Psoas muscle (tissue), 8 donors: Measurements from ENCODE around the gene FYTTD1. TPM values are rescaled to one million over a fixed set of nuclear protein-coding genes. Genes with fewer than 3 reads are reported as not detected.

Experiments
- ATAC-seq, 4 donors: fragments of 200-7000 bp; cut with Tn5 transposase; one replicate each; pipeline ENCODE4 v1.9.1; 2020; ENCODE audit warnings: moderate library complexity in 3 of 4, mild to moderate bottlenecking in 2 of 4
- DNase-seq, 2 donors: peaks; one replicate each; pipeline ENCODE4 v3.0.0-alpha.2; 2020
- H3K27ac ChIP-seq: fragments of 200-600 bp; one replicate; pipeline ENCODE4 v1.8.0; 2022
- H3K27me3 ChIP-seq, 3 donors: fragments of 200-600 bp in 1 of 3; one replicate each; pipeline versions ENCODE4 v1.6.1 to v1.8.0; 2013 to 2022; ENCODE audit warnings: low read length in 2 of 3, mild to moderate bottlenecking in 2 of 3, moderate library complexity in 1 of 3; ENCODE audit not compliant: insufficient read depth in 3 of 3
- H3K36me3 ChIP-seq, 2 donors: fragments of 200-600 bp in 1 of 2; one replicate each; pipeline versions ENCODE4 v1.6.1 to v1.8.0; 2013 to 2022; ENCODE audit warnings: low read depth in 1 of 2, mild to moderate bottlenecking in 1 of 2, moderate library complexity in 1 of 2; ENCODE audit not compliant: insufficient read depth in 1 of 2
- H3K4me1 ChIP-seq: fragments of 200-600 bp; one replicate; pipeline ENCODE4 v1.8.0; 2022
- H3K4me3 ChIP-seq: fragments of 200-600 bp; one replicate; pipeline ENCODE4 v1.8.0; 2022; ENCODE audit warnings: mild to moderate bottlenecking
- H3K9me3 ChIP-seq: fragments of 200-600 bp; one replicate; pipeline ENCODE4 v1.8.0; 2022
- WGBS, 3 donors: extraction: QIAGEN DNeasy Blood & Tissue Kit; methylation state at CpG; one replicate each; pipeline versions ENCODE4 v1.1.6 to v1.1.7; 2013; 5-methylcytosine and 5-hydroxymethylcytosine counted together
- intact Hi-C, 2 donors: fragments of 100-400 bp; cut with DNase I; formaldehyde crosslinking; loops; one replicate each; pipeline versions ENCODE4 v1.11.0 to v1.14.2; 2022
- polyA plus RNA-seq, 3 donors: library from polyadenylated mRNA; stranded (reverse); fragments of 200-250 nt; gene quantifications; one replicate each; pipeline ENCODE4 v1.2.3, GENCODE V29; 2013
- total RNA-seq, 4 donors: library from RNA; stranded (reverse); fragmentation: NEBNext Ultra II Directional in 2 of 4; extraction: Animal tissue kit (Norgen Biotek cat#: 25700) in 2 of 4; gene quantifications; one replicate each; pipeline versions ENCODE4 v1.2.1 to v1.2.4, GENCODE V29; 2021 to 2023
- TF ChIP-seq, protein P1 (sequence below): fragments of 200-600 bp; IDR thresholded peaks from one replicate; pipeline ENCODE4 v1.8.0; 2022; ENCODE audit warnings: antibody characterized with exemption
- donor health status: healthy with polysubstance abuse.
- donor health status: DM: no; HTN: no; CAD: no; lungs with moderate emphysema.
- donor health status: Bipolar disorder and iron deficiency.
- donor health status: healthy.
- donor health status: DM: yes; HTN: yes; CAD: no.
- donor health status: DM: no; HTN: no; CAD: no.
- donor health status: DM: no; HTN: no; CAD: no.
- donor health status: DM: yes; HTN: yes; CAD: no.

FYTTD1 gene
- total and polyA plus RNA-seq, 7 donors, result 15.2 to 232 (median 143) TPM

DNA sequence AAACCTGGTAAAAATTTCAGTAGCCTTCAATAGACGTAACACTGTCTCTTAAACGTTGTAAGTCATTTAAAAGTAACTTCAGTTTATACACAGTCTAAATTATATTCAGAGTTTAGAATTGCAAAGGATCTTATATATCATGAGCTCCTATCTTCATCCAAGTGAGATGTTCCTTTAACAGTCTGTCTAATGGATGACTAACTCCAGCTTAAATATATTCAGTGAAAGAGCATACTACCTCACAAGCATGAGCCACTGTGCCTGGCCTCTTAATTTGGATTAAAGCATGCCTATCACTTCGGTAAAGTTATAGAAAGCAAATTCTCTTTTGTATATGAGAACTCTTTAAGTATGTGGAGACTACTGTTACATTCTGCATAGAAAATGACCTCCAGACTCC is 7.0 kb downstream of the FYTTD1 start:
- WGBS, 3 donors, result 73 to 86% (median 74%) methylated on average over 3 of the region's 3 CpGs
- intact Hi-C loops, result no loop called here
- TF ChIP-seq, protein P1, sequence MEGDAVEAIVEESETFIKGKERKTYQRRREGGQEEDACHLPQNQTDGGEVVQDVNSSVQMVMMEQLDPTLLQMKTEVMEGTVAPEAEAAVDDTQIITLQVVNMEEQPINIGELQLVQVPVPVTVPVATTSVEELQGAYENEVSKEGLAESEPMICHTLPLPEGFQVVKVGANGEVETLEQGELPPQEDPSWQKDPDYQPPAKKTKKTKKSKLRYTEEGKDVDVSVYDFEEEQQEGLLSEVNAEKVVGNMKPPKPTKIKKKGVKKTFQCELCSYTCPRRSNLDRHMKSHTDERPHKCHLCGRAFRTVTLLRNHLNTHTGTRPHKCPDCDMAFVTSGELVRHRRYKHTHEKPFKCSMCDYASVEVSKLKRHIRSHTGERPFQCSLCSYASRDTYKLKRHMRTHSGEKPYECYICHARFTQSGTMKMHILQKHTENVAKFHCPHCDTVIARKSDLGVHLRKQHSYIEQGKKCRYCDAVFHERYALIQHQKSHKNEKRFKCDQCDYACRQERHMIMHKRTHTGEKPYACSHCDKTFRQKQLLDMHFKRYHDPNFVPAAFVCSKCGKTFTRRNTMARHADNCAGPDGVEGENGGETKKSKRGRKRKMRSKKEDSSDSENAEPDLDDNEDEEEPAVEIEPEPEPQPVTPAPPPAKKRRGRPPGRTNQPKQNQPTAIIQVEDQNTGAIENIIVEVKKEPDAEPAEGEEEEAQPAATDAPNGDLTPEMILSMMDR, result no peak
- no peak for DNase-seq
- Histone ChIP-seq H3K9me3 (no peaks in the 10 kb centered on the region), H3K4me3 (no peak overlapping the region), H3K36me3 (peaks cover 0 to 41% of the 10 kb centered on the region in 2 donors), H3K27ac (peak overlapping the region; percentile 69), H3K27me3 (no peaks in the 10 kb centered on the region), H3K4me1 (peaks cover 45% of the 10 kb centered on the region)
- ATAC-seq, result peak in 3 of 4 donors; percentile 60 to 72 (median 61)

DNA sequence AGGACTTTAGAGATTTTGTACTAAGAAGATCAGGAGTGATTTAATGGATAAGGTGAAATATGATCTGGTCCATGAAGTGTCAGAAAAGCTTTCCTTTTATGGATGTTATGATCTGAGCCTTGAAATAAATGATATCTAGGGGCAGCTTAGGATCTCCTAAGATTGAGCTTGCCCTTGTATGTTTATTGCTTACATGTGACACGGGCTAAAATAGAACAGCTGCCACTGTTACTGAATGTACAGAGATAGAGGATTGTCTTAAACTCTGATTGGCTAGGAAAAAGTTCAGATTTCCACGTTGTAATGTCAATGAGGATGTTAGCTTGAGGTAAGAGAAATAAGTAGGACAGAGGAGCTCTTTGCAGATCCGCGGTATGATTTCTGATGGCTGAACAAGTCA is 8.8 kb downstream of the FYTTD1 start:
- DNase-seq, result no peak
- TF ChIP-seq, protein P1, result no peak
- Histone ChIP-seq H3K9me3 (no peaks in the 10 kb centered on the region), H3K4me1 (peaks cover 28% of the 10 kb centered on the region), H3K36me3 (peaks cover 0 to 59% of the 10 kb centered on the region in 2 donors), H3K27me3 (no peaks in the 10 kb centered on the region), H3K27ac (peak overlapping the region; percentile 34), H3K4me3 (no peak overlapping the region)
- intact Hi-C loops, result loop anchor here in 1 of 2 donors (2.0 kb wide), 1 partner anchor 32 kb away; the partner anchor contains the start of gene LRCH3
- WGBS, 3 donors, result 59 to 72% (median 60%) methylated on average over 4 of the region's 4 CpGs
- ATAC-seq, result peak in 2 of 4 donors; percentile 44 to 70

DNA sequence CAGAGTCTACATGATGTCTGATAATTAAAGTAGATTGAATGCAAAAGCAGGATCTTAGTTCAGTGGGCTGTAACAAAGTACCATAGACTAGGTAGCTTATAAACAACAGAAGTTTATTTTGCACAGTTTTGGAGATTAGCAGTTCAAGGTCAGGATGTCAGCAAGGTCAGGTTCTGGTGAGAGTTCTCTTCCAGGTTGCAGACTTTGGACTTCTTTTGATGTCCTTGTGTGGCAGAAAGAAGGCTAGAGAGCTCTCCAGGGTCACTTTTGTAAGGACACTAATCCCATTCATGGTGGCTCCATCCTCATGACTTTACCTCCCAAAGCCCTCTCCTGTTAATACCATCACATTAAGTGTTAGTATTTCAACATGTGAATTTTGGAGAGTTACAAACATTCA is 12.1 kb downstream of the FYTTD1 start:
- ATAC-seq, result no peak
- no peak overlapping the region for H3K27ac ChIP-seq
- H3K36me3 ChIP-seq, result peaks cover 3 to 79% of the 10 kb centered on the region in 2 donors
- TF ChIP-seq, protein P1, result no peak
- H3K9me3 ChIP-seq, result no peaks in the 10 kb centered on the region
- no peak overlapping the region for H3K4me3 ChIP-seq
- H3K4me1 ChIP-seq, result peaks cover 11% of the 10 kb centered on the region
- intact Hi-C loops, result no loop called here
- DNase-seq, result no peak
- H3K27me3 ChIP-seq, result no peaks in the 10 kb centered on the region

DNA sequence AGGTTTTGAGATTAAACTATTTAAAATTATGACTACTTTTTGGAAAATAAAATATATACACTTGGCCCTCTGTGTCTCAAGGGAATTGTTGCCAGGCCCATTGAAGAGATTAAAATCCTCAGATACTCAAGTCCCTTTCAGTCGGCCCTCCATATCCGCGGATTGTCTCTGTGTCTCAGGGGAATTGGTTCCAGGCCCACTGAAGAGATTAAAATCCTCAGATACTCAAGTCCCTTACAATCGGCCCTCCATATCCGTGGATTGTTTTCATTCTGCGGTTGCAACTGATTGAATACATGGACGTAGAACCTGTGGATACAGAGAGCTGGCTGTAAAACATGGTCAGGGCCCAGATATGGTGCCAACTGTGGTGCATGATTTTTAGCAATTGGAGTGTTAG is 25.6 kb downstream of the FYTTD1 start:
- TF ChIP-seq, protein P1, result no peak
- DNase-seq (no peak), ATAC-seq (no peak)
- WGBS, 3 donors, result 68 to 72% (median 69%) methylated on average over 7 of the region's 7 CpGs
- no peaks in the 10 kb centered on the region for H3K27me3 ChIP-seq
- no peaks in the 10 kb centered on the region for H3K4me1 ChIP-seq
- intact Hi-C loops, result no loop called here
- H3K9me3 ChIP-seq, result no peaks in the 10 kb centered on the region
- no peak overlapping the region for H3K4me3 ChIP-seq
- no peak overlapping the region for H3K27ac ChIP-seq
- H3K36me3 ChIP-seq, result peaks cover 12 to 94% of the 10 kb centered on the region in 2 donors

DNA sequence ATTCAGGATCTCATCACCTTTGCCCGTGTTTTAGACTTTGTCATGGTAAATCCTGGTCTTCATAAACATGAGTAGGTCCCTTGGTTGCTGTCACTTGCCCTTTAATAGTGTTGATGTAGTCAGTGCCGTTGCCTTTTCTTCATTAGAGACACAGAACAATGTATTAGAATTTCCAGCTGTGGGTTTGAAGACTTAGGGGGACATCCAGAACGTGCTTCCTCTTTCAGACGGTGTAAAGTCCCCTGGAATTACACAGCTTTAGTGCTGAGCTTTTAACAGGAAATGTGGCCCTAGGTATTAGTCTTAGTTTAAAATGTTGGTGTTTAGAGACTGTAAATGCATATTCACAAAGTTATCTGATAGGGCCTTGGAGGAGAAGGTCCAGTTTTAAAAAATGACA is 32.5 kb downstream of the FYTTD1 start:
- no peak for ATAC-seq
- 70 to 79% (median 78%) methylated on average over 4 of the region's 4 CpGs for WGBS, 3 donors
- H3K4me1 ChIP-seq, result no peaks in the 10 kb centered on the region
- peaks cover 7 to 92% of the 10 kb centered on the region in 2 donors for H3K36me3 ChIP-seq
- H3K9me3 ChIP-seq, result no peaks in the 10 kb centered on the region
- H3K27me3 ChIP-seq, result no peaks in the 10 kb centered on the region
- intact Hi-C loops, result no loop called here
- no peak overlapping the region for H3K4me3 ChIP-seq
- TF ChIP-seq, protein P1, result no peak
- no peak for DNase-seq
- H3K27ac ChIP-seq, result no peak overlapping the region
